IPS-15b (cell line): ENCODE data around the gene SMAP1.

Experiments
- H3K27me3 ChIP-seq: one replicate; pipeline ENCODE4 v1.6.1; 2013; ENCODE audit warnings: low read length; ENCODE audit not compliant: control insufficient read depth, insufficient read depth
- H3K36me3 ChIP-seq: one replicate; pipeline ENCODE4 v1.6.1; 2013; ENCODE audit warnings: low read length; ENCODE audit not compliant: control insufficient read depth, insufficient read depth
- H3K4me1 ChIP-seq: one replicate; pipeline ENCODE4 v1.6.1; 2013; ENCODE audit warnings: mild to moderate bottlenecking, low read length; ENCODE audit not compliant: control insufficient read depth, insufficient read depth
- H3K4me3 ChIP-seq: one replicate; pipeline ENCODE4 v1.5.1; 2013; ENCODE audit warnings: low read depth, low read length
- H3K9ac ChIP-seq: one replicate; pipeline ENCODE4 v1.6.1; 2013; ENCODE audit warnings: low read depth, mild to moderate bottlenecking, low read length
- H3K9me3 ChIP-seq: one replicate; pipeline ENCODE4 v1.6.1; 2013; ENCODE audit warnings: mild to moderate bottlenecking, low read length; ENCODE audit not compliant: control insufficient read depth, insufficient read depth

SMAP1 gene

GRCh38 chr6:70823651-70824050, 156.0 kb downstream of the SMAP1 start:
- Histone ChIP-seq H3K4me1 (no peaks in the 10 kb centered on the region), H3K36me3 (no peaks in the 10 kb centered on the region), H3K27me3 (no peaks in the 10 kb centered on the region), H3K9ac (no peak overlapping the region), H3K4me3 (no peak overlapping the region), H3K9me3 (no peaks in the 10 kb centered on the region)

GRCh38 chr6:70831427-70831826, 163.7 kb downstream of the SMAP1 start:
- Histone ChIP-seq H3K36me3 (no peaks in the 10 kb centered on the region), H3K27me3 (no peaks in the 10 kb centered on the region), H3K9ac (no peak overlapping the region), H3K9me3 (no peaks in the 10 kb centered on the region), H3K4me1 (no peaks in the 10 kb centered on the region), H3K4me3 (no peak overlapping the region)

GRCh38 chr6:70834520-70834919, 166.8 kb downstream of the SMAP1 start:
- Histone ChIP-seq H3K9ac (no peak overlapping the region), H3K4me1 (no peaks in the 10 kb centered on the region), H3K27me3 (no peaks in the 10 kb centered on the region), H3K36me3 (no peaks in the 10 kb centered on the region), H3K9me3 (no peaks in the 10 kb centered on the region), H3K4me3 (no peak overlapping the region)

GRCh38 chr6:70838907-70839285, 171.2 kb downstream of the SMAP1 start:
- Histone ChIP-seq H3K9me3 (no peaks in the 10 kb centered on the region), H3K4me1 (no peaks in the 10 kb centered on the region), H3K27me3 (no peaks in the 10 kb centered on the region), H3K36me3 (no peaks in the 10 kb centered on the region), H3K9ac (no peak overlapping the region), H3K4me3 (no peak overlapping the region)

- Histone ChIP-seq H3K4me3 (no peak overlapping the region), H3K9me3 (no peaks in the 10 kb centered on the region), H3K9ac (no peak overlapping the region), H3K27me3 (no peaks in the 10 kb centered on the region), H3K36me3 (no peaks in the 10 kb centered on the region), H3K4me1 (no peaks in the 10 kb centered on the region)
Measured at GRCh38 chr6:70839286-70840266, 171.9 kb downstream of the SMAP1 start.

- no peaks in the 10 kb centered on the region for H3K36me3 ChIP-seq
- no peaks in the 10 kb centered on the region for H3K4me1 ChIP-seq
- H3K4me3 ChIP-seq: no peak overlapping the region
- no peak overlapping the region for H3K9ac ChIP-seq
- H3K27me3 ChIP-seq: no peaks in the 10 kb centered on the region
- no peaks in the 10 kb centered on the region for H3K9me3 ChIP-seq
Measured at GRCh38 chr6:70841112-70841511, 173.4 kb downstream of the SMAP1 start.

GRCh38 chr6:70842541-70842940, 174.9 kb downstream of the SMAP1 start:
- Histone ChIP-seq H3K9ac (no peak overlapping the region), H3K9me3 (no peaks in the 10 kb centered on the region), H3K27me3 (no peaks in the 10 kb centered on the region), H3K36me3 (no peaks in the 10 kb centered on the region), H3K4me3 (no peak overlapping the region), H3K4me1 (no peaks in the 10 kb centered on the region)

- H3K9me3 ChIP-seq: no peaks in the 10 kb centered on the region
- no peaks in the 10 kb centered on the region for H3K36me3 ChIP-seq
- peaks cover 3% of the 10 kb centered on the region for H3K4me1 ChIP-seq
- no peak overlapping the region for H3K9ac ChIP-seq
- no peak overlapping the region for H3K4me3 ChIP-seq
- H3K27me3 ChIP-seq: no peaks in the 10 kb centered on the region
Measured at GRCh38 chr6:70843328-70843918, 175.7 kb downstream of the SMAP1 start.

- peaks cover 3% of the 10 kb centered on the region for H3K4me1 ChIP-seq
- no peak overlapping the region for H3K4me3 ChIP-seq
- no peak overlapping the region for H3K9ac ChIP-seq
- H3K9me3 ChIP-seq: no peaks in the 10 kb centered on the region
- no peaks in the 10 kb centered on the region for H3K27me3 ChIP-seq
- no peaks in the 10 kb centered on the region for H3K36me3 ChIP-seq
Measured at GRCh38 chr6:70844301-70844700, 176.6 kb downstream of the SMAP1 start.

GRCh38 chr6:70846207-70846835, 178.6 kb downstream of the SMAP1 start:
- no peaks in the 10 kb centered on the region for H3K36me3 ChIP-seq
- peaks cover 3% of the 10 kb centered on the region for H3K4me1 ChIP-seq
- H3K4me3 ChIP-seq: no peak overlapping the region
- no peaks in the 10 kb centered on the region for H3K9me3 ChIP-seq
- no peaks in the 10 kb centered on the region for H3K27me3 ChIP-seq
- no peak overlapping the region for H3K9ac ChIP-seq

GRCh38 chr6:70847106-70848084, 179.7 kb downstream of the SMAP1 start:
- H3K36me3 ChIP-seq: no peaks in the 10 kb centered on the region
- H3K9me3 ChIP-seq: no peaks in the 10 kb centered on the region
- no peak overlapping the region for H3K4me3 ChIP-seq
- H3K27me3 ChIP-seq: no peaks in the 10 kb centered on the region
- H3K4me1 ChIP-seq: peaks cover 3% of the 10 kb centered on the region
- H3K9ac ChIP-seq: no peak overlapping the region
